VCaP (cell line): ENCODE measurements around the gene MINDY2.

ENCODE experiments used
- H3K27ac ChIP-seq: fragments of 450-650 bp; 2 replicates; pipeline ENCODE4 v1.5.1; 2017
- TF ChIP-seq, protein P1 (sequence below): fragments of 450-650 bp; conservative IDR thresholded peaks from 2 replicates; pipeline ENCODE4 v1.5.1; 2017; ENCODE audit warnings: mild to moderate bottlenecking, moderate library complexity

MINDY2 gene

DNA sequence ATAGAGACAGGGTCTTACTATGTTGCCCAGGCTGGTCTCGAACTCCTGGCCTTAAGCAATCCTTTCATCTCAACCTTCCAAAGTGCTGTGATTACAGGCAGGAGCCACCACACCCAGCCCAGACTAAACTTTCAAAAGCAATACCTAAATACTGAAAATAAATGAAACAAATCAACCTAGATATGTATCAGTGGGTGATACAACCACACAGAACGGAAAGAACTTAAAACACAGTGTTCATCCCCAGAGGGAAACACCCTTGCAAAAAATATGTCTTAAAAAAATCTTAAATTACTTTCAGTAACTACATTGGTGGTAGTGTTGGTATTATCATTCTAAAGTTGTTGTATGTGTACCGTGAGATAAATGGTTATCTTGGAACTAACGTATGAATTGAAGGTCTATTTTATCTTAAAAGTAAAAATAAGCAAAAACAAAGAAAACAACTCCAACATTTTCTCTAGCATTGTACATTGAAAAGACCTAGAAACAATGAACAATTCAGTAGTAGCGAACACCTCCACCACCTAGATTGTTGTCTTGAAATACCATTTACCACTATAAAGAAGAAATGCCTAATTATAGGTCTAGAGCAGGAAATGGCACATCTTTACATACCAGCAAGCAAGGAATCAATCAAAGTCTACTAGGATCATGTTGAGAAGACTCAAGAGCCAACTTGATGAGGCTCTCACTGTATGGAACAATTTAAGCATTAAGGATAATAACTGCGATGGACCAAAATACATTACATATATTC is 137.6 kb downstream of the MINDY2 start:
- TF ChIP-seq, protein P1, sequence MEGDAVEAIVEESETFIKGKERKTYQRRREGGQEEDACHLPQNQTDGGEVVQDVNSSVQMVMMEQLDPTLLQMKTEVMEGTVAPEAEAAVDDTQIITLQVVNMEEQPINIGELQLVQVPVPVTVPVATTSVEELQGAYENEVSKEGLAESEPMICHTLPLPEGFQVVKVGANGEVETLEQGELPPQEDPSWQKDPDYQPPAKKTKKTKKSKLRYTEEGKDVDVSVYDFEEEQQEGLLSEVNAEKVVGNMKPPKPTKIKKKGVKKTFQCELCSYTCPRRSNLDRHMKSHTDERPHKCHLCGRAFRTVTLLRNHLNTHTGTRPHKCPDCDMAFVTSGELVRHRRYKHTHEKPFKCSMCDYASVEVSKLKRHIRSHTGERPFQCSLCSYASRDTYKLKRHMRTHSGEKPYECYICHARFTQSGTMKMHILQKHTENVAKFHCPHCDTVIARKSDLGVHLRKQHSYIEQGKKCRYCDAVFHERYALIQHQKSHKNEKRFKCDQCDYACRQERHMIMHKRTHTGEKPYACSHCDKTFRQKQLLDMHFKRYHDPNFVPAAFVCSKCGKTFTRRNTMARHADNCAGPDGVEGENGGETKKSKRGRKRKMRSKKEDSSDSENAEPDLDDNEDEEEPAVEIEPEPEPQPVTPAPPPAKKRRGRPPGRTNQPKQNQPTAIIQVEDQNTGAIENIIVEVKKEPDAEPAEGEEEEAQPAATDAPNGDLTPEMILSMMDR = no peak
- H3K27ac ChIP-seq = no peak overlapping the region

DNA sequence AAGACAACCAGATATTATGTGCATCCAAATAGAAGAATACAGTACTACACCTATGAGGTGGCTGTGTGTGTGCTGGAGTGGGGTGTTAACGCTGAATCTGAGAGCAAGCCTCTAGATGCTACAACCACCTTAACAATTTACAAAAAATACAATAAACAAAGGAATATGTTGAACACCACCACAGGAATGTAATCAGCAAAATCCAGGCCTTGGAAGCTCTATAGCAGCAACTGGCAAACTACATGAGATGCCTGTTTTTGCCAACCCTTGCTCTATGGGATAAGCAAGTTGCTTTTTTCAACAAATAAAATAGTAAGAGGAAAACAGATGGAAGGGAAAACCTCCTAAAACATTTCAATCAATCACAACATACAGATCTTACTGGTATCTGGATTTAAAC is 138.5 kb downstream of the MINDY2 start:
- no peak overlapping the region for H3K27ac ChIP-seq
- TF ChIP-seq, protein P1 = no peak

DNA sequence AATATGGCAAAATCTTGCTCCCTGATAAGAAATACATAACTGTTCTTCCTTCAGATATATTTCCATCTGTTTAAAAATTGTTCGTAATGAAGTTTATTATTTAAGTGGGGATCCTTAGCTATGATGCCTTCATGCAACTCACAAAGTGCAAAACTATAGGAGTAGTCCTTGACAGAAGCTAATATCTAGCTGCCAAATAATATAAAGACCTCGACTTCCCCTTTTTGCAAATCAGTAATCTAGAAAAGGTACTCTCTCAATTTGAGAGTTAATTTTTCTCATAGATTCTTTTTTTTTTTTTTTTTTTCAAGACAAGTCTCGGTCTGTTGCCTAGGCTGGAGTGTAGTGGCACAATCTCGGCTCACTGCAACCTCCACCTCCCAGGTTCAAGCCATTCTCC is 139.4 kb downstream of the MINDY2 start:
- TF ChIP-seq, protein P1 = no peak
- no peak overlapping the region for H3K27ac ChIP-seq
